Prostate gland (tissue), 2 donors: ENCODE results near the gene ITGAL. TPM values are rescaled to one million over a fixed set of nuclear protein-coding genes. Genes with fewer than 3 reads are reported as not detected.

Source experiments
- DNase-seq: peaks from one replicate; pipeline ENCODE4 v3.0.0-alpha.2; 2019; ENCODE audit warnings: low spot score
- H3K27ac ChIP-seq, 2 donors: fragments of 200-600 bp; sonication (generic); 2 replicates each; pipeline ENCODE4 v1.5.1; 2017 to 2019
- H3K27me3 ChIP-seq: fragments of 200-600 bp; sonication (generic); replicated peaks from 2 replicates; pipeline ENCODE4 v1.5.1; 2019; ENCODE audit not compliant: insufficient read depth
- H3K36me3 ChIP-seq, 2 donors: fragments of 200-600 bp; sonication (generic); 1 replicate in 1 of 2; 2 replicates in 1 of 2; pipeline versions ENCODE4 v1.5.1 to v1.8.1; 2017 to 2019
- H3K4me1 ChIP-seq: fragments of 200-600 bp; sonication (generic); replicated peaks from 2 replicates; pipeline ENCODE4 v1.5.1; 2019
- H3K4me3 ChIP-seq, 2 donors: fragments of 200-600 bp; sonication (generic); 2 replicates each; pipeline ENCODE4 v1.5.1; 2017 to 2019
- H3K9me3 ChIP-seq: fragments of 200-600 bp; sonication (generic); 2 replicates; pipeline ENCODE4 v1.5.1; 2017
- CTCF ChIP-seq, 4 experiments: fragments of 200-600 bp in 2 of 4; fragments of 450-650 bp in 2 of 4; sonication (generic) in 2 of 4; IDR thresholded peaks; 1 replicate in 3 of 4; 2 replicates in 1 of 4; pipeline ENCODE4 v1.5.1; 2016 to 2019; ENCODE audit warnings: antibody characterized with exemption in 4 of 4, mild to moderate bottlenecking in 2 of 4, moderate library complexity in 2 of 4
- POLR2A ChIP-seq: fragments of 450-650 bp; IDR thresholded peaks from one replicate; pipeline ENCODE4 v1.6.1; 2016; ENCODE audit warnings: antibody characterized with exemption, mild to moderate bottlenecking
- POLR2AphosphoS5 ChIP-seq: sonication (generic); formaldehyde crosslinking; IDR thresholded peaks from one replicate; pipeline ENCODE4 v1.6.1; 2017; ENCODE audit warnings: antibody characterized with exemption
- WGBS: methylation state at CpG from one replicate; pipeline ENCODE4 v1.1.5; 2018; 5-methylcytosine and 5-hydroxymethylcytosine counted together
- intact Hi-C: fragments of 100-400 bp; cut with DNase I; formaldehyde crosslinking; loops from one replicate; pipeline ENCODE4 v1.14.2; 2022
- total RNA-seq, 2 donors: library from RNA; depleted of rRNA; stranded (reverse); fragments of >200 nt; gene quantifications; one replicate each; pipeline ENCODE4 v1.1.0, GENCODE V29; 2016

Gene ITGAL
- total RNA-seq, 2 donors from 2014 or later: 2.5 to 12.7 TPM

GRCh38 chr16:30528799-30529457, 56.4 kb downstream of the ITGAL start:
- H3K4me3 ChIP-seq: no peak overlapping the region
- intact Hi-C loops: loop anchor here (5.0 kb wide), 1 partner anchor 97 kb away; the partner anchor contains the start of gene DCTPP1
- no peaks in the 10 kb centered on the region for H3K9me3 ChIP-seq
- WGBS: 64% methylated on average over 4 of the region's 4 CpGs
- H3K27ac ChIP-seq: peak overlapping the region; percentile 96 to 99
- peaks cover 0 to 4% of the 10 kb centered on the region in 2 donors for H3K36me3 ChIP-seq
- TF ChIP-seq CTCF (IDR thresholded peaks at IDR 0.05) (no peak), POLR2A (no peak), POLR2AphosphoS5 (no peak)
- DNase-seq: no peak
- peaks cover 6% of the 10 kb centered on the region for H3K4me1 ChIP-seq
- no peaks in the 10 kb centered on the region for H3K27me3 ChIP-seq

- H3K36me3 ChIP-seq: no peaks in the 10 kb centered on the region
- no peak for DNase-seq
- intact Hi-C loops: no loop called here
- no peaks in the 10 kb centered on the region for H3K27me3 ChIP-seq
- H3K9me3 ChIP-seq: no peaks in the 10 kb centered on the region
- peaks cover 6% of the 10 kb centered on the region for H3K4me1 ChIP-seq
- no peak overlapping the region for H3K4me3 ChIP-seq
- no peak overlapping the region for H3K27ac ChIP-seq
- TF ChIP-seq POLR2A (no peak), POLR2AphosphoS5 (no peak), CTCF (IDR thresholded peaks at IDR 0.05) (no peak)
- WGBS: 60% methylated on average over 13 of the region's 13 CpGs
Measured at GRCh38 chr16:30530163-30531037, 57.9 kb downstream of the ITGAL start.

GRCh38 chr16:30532285-30533145, 60.0 kb downstream of the ITGAL start:
- H3K4me1 ChIP-seq: peaks cover 10% of the 10 kb centered on the region

GRCh38 chr16:30533146-30533522, 60.6 kb downstream of the ITGAL start:
- 55% methylated on average over 11 of the region's 11 CpGs for WGBS
- intact Hi-C loops: no loop called here

More at GRCh38 chr16:30532285-30533145, 60.0 kb downstream of the ITGAL start:
- Histone ChIP-seq H3K36me3 (no peaks in the 10 kb centered on the region), H3K4me3 (no peak overlapping the region), H3K27me3 (no peaks in the 10 kb centered on the region), H3K27ac (peak overlapping the region in 1 of 2 donors; percentile 94), H3K9me3 (no peaks in the 10 kb centered on the region)
- TF ChIP-seq POLR2AphosphoS5 (no peak), POLR2A (no peak), CTCF (IDR thresholded peaks at IDR 0.05) (no peak)
- DNase-seq: no peak
- 92% methylated on average over 57 of the region's 57 CpGs for WGBS
- intact Hi-C loops: no loop called here

More at GRCh38 chr16:30533146-30533522, 60.6 kb downstream of the ITGAL start:
- no peak for TF ChIP-seq POLR2A
- TF ChIP-seq POLR2AphosphoS5: no peak
- TF ChIP-seq CTCF (IDR thresholded peaks at IDR 0.05): no peak
- H3K4me3 ChIP-seq: peak overlapping the region in 1 of 2 donors; percentile 51
- H3K4me1 ChIP-seq: peaks cover 10% of the 10 kb centered on the region
- no peak for DNase-seq
- H3K9me3 ChIP-seq: no peaks in the 10 kb centered on the region
- H3K27ac ChIP-seq: peak overlapping the region; percentile 90 to 94
- no peaks in the 10 kb centered on the region for H3K36me3 ChIP-seq
- no peaks in the 10 kb centered on the region for H3K27me3 ChIP-seq
